HEK293 (cell line): ENCODE data around the gene SPATA21.

Source experiments
- CTCF ChIA-PET: fragments of 350-600 bp; formaldehyde crosslinking; extraction: SDS; loops from one replicate; lab custom pipeline; 2021; ENCODE audit warnings: antibody characterized with exemption; lab: Yijun Ruan, JAX
- POLR2A ChIA-PET: fragments of 300-600 bp; formaldehyde crosslinking; extraction: SDS; loops from one replicate; lab custom pipeline; 2020; ENCODE audit warnings: antibody characterized with exemption, inconsistent platforms; lab: Yijun Ruan, JAX
- H3K27ac ChIP-seq: fragments of 200-500 bp; sonication (Bioruptor generic); 2 replicates; pipeline ENCODE4 v1.5.1; 2014; ENCODE audit warnings: low read depth, low read length, control low read depth, inconsistent platforms; ENCODE audit errors: extremely low read depth
- H3K36me3 ChIP-seq, 2 experiments: fragments of 200-500 bp in 1 of 2; sonication (Bioruptor generic) in 1 of 2; 1 replicate in 1 of 2; 2 replicates in 1 of 2; pipeline ENCODE4 v1.5.1; 2014 to 2017; ENCODE audit warnings: inconsistent platforms in 2 of 2, low read length in 2 of 2; ENCODE audit not compliant: control insufficient read depth in 2 of 2, insufficient read depth in 1 of 2
- H3K4me1 ChIP-seq: fragments of 200-500 bp; sonication (Bioruptor generic); 2 replicates; pipeline ENCODE4 v1.5.1; 2014; ENCODE audit warnings: mild to moderate bottlenecking, low read length, inconsistent platforms; ENCODE audit not compliant: control insufficient read depth, insufficient read depth
- H3K4me3 ChIP-seq: 2 replicates; pipeline ENCODE4 v1.5.1; 2011; ENCODE audit warnings: low read depth, mild to moderate bottlenecking, control low read depth, low read length, moderate library complexity
- H3K9me3 ChIP-seq: fragments of 200-500 bp; sonication (Bioruptor generic); 2 replicates; pipeline ENCODE4 v1.5.1; 2014; ENCODE audit warnings: low read depth, low read length, inconsistent platforms; ENCODE audit not compliant: control insufficient read depth, insufficient read depth
- GLIS1 ChIP-seq: fragments of 450-650 bp; formaldehyde crosslinking; IDR thresholded peaks from 2 replicates; pipeline ENCODE4 v1.5.1; 2016; ENCODE audit warnings: missing biosample characterization, missing genetic modification characterization
- HOXD13 ChIP-seq: sonication (generic); formaldehyde crosslinking; IDR thresholded peaks from 2 replicates; pipeline ENCODE4 v1.8.0; 2022; ENCODE audit warnings: missing genetic modification reagents, borderline replicate concordance
- KLF1 ChIP-seq: fragments of 450-650 bp; formaldehyde crosslinking; IDR thresholded peaks from 2 replicates; pipeline ENCODE4 v1.5.1; 2016; ENCODE audit warnings: missing biosample characterization, missing genetic modification characterization
- MYNN ChIP-seq: fragments of 450-650 bp; formaldehyde crosslinking; IDR thresholded peaks from 2 replicates; pipeline ENCODE4 v1.5.1; 2016; ENCODE audit warnings: missing biosample characterization, missing genetic modification characterization, borderline replicate concordance
- MZF1 ChIP-seq: fragments of 450-650 bp; formaldehyde crosslinking; IDR thresholded peaks from 2 replicates; pipeline ENCODE4 v1.5.1; 2017; ENCODE audit warnings: missing biosample characterization, missing genetic modification characterization, borderline replicate concordance
- SP3 ChIP-seq: fragments of 450-650 bp; formaldehyde crosslinking; IDR thresholded peaks from 2 replicates; pipeline ENCODE4 v1.5.1; 2016; ENCODE audit warnings: missing biosample characterization, missing genetic modification characterization
- ZFP3 ChIP-seq: fragments of 450-650 bp; formaldehyde crosslinking; IDR thresholded peaks from 2 replicates; pipeline ENCODE4 v1.5.1; 2016; ENCODE audit warnings: low read depth, missing biosample characterization, missing genetic modification characterization
- ZNF121 ChIP-seq: fragments of 450-650 bp; formaldehyde crosslinking; IDR thresholded peaks from 2 replicates; pipeline ENCODE4 v1.5.1; 2016; ENCODE audit warnings: missing biosample characterization, missing genetic modification characterization
- ZNF138 ChIP-seq: fragments of 450-650 bp; formaldehyde crosslinking; IDR thresholded peaks from 2 replicates; pipeline ENCODE4 v1.5.1; 2016; ENCODE audit warnings: missing biosample characterization, missing genetic modification characterization, borderline replicate concordance
- ZNF146 ChIP-seq: fragments of 450-650 bp; formaldehyde crosslinking; IDR thresholded peaks from 2 replicates; pipeline ENCODE4 v1.5.1; 2016; ENCODE audit warnings: missing biosample characterization, missing genetic modification characterization
- ZNF16 ChIP-seq: fragments of 450-650 bp; formaldehyde crosslinking; IDR thresholded peaks from 2 replicates; pipeline ENCODE4 v1.5.1; 2016; ENCODE audit warnings: low read depth, missing biosample characterization, missing genetic modification characterization
- ZNF202 ChIP-seq: fragments of 450-650 bp; formaldehyde crosslinking; IDR thresholded peaks from 2 replicates; pipeline ENCODE4 v1.5.1; 2016; ENCODE audit warnings: missing biosample characterization, missing genetic modification characterization, borderline replicate concordance
- ZNF239 ChIP-seq: fragments of 450-650 bp; formaldehyde crosslinking; IDR thresholded peaks from 2 replicates; pipeline ENCODE4 v1.5.1; 2016; ENCODE audit warnings: missing biosample characterization, missing genetic modification characterization
- ZNF394 ChIP-seq: fragments of 450-650 bp; formaldehyde crosslinking; IDR thresholded peaks from 2 replicates; pipeline ENCODE4 v1.5.1; 2016; ENCODE audit warnings: missing biosample characterization, missing genetic modification characterization, mild to moderate bottlenecking, moderate library complexity, borderline replicate concordance
- ZNF48 ChIP-seq: fragments of 450-650 bp; formaldehyde crosslinking; IDR thresholded peaks from 2 replicates; pipeline ENCODE4 v1.5.1; 2016; ENCODE audit warnings: missing biosample characterization, missing genetic modification characterization
- ZNF560 ChIP-seq: fragments of 450-650 bp; formaldehyde crosslinking; IDR thresholded peaks from 2 replicates; pipeline ENCODE4 v1.5.1; 2017; ENCODE audit warnings: missing biosample characterization, missing genetic modification characterization, borderline replicate concordance
- ZNF600 ChIP-seq: fragments of 450-650 bp; formaldehyde crosslinking; IDR thresholded peaks from 2 replicates; pipeline ENCODE4 v1.5.1; 2016; ENCODE audit warnings: missing biosample characterization, missing genetic modification characterization
- ZNF623 ChIP-seq: fragments of 450-650 bp; formaldehyde crosslinking; IDR thresholded peaks from 2 replicates; pipeline ENCODE4 v1.5.1; 2016; ENCODE audit warnings: missing biosample characterization, missing genetic modification characterization
- ZSCAN16 ChIP-seq: fragments of 450-650 bp; formaldehyde crosslinking; IDR thresholded peaks from 2 replicates; pipeline ENCODE4 v1.5.1; 2016; ENCODE audit warnings: missing biosample characterization, missing genetic modification characterization
- TF ChIP-seq, protein P1 (sequence below): fragments of 450-650 bp; formaldehyde crosslinking; IDR thresholded peaks from 2 replicates; pipeline ENCODE4 v1.5.1; 2016; ENCODE audit warnings: missing biosample characterization, missing genetic modification characterization
- TF ChIP-seq, protein P2 (sequence below): fragments of 450-650 bp; formaldehyde crosslinking; IDR thresholded peaks from 2 replicates; pipeline ENCODE4 v1.5.1; 2016; ENCODE audit warnings: missing biosample characterization, missing genetic modification characterization
- TF ChIP-seq, protein P3 (sequence below): fragments of 450-650 bp; formaldehyde crosslinking; IDR thresholded peaks from 2 replicates; pipeline ENCODE4 v1.5.1; 2017; ENCODE audit warnings: missing biosample characterization, missing genetic modification characterization
- TF ChIP-seq, protein P4 (sequence below): fragments of 450-650 bp; formaldehyde crosslinking; IDR thresholded peaks from 2 replicates; pipeline ENCODE4 v1.5.1; 2016; ENCODE audit warnings: missing biosample characterization, missing genetic modification characterization
- TF ChIP-seq, protein P5 (sequence below): fragments of 450-650 bp; formaldehyde crosslinking; IDR thresholded peaks from 2 replicates; pipeline ENCODE4 v1.5.1; 2016; ENCODE audit warnings: missing biosample characterization, missing genetic modification characterization

Gene SPATA21

DNA sequence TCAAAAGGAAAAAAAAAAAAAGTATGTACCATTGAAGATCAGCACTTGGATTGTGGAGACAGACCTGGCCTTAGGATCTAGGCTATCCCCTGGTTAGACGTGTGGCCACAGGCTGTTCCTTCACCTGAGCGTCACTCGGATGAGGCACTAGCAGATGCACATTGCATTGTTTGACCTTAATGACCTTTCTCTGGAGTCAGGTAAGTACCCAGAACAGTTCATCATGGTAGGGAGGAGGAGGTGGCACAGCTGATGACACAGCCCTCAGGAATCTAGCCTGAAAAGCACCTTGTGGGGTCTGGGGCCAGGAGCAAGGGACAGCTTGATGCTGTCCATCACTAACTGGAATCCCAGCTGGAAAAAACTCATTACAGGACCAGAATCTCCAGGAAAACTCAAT is 24.5 kb upstream of the SPATA21 start:
- TF ChIP-seq ZNF138 (tag by site-specific recombination) (no peak), ZNF560 (no peak), GLIS1 (tag by site-specific recombination) (peak; percentile 10; the same call in 1 of the 2 replicates)
- TF ChIP-seq, protein P1, sequence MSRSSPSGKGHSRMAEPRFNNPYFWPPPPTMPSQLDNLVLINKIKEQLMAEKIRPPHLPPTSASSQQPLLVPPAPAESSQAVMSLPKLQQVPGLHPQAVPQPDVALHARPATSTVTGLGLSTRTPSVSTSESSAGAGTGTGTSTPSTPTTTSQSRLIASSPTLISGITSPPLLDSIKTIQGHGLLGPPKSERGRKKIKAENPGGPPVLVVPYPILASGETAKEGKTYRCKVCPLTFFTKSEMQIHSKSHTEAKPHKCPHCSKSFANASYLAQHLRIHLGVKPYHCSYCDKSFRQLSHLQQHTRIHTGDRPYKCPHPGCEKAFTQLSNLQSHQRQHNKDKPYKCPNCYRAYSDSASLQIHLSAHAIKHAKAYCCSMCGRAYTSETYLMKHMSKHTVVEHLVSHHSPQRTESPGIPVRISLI (tag by site-specific recombination): 0 out of 2 replicates have a peak, but pooled peaks have one; percentile 12
- Histone ChIP-seq H3K4me3 (no peak overlapping the region), H3K9me3 (no peaks in the 10 kb centered on the region), H3K4me1 (no peaks in the 10 kb centered on the region), H3K27ac (no peak overlapping the region), H3K36me3 (peaks cover 18 to 71% of the 10 kb centered on the region in 2 experiments; a peak in 2 of 3 replicates)
- POLR2A ChIA-PET: no interaction called here
- CTCF ChIA-PET: no interaction called here

DNA sequence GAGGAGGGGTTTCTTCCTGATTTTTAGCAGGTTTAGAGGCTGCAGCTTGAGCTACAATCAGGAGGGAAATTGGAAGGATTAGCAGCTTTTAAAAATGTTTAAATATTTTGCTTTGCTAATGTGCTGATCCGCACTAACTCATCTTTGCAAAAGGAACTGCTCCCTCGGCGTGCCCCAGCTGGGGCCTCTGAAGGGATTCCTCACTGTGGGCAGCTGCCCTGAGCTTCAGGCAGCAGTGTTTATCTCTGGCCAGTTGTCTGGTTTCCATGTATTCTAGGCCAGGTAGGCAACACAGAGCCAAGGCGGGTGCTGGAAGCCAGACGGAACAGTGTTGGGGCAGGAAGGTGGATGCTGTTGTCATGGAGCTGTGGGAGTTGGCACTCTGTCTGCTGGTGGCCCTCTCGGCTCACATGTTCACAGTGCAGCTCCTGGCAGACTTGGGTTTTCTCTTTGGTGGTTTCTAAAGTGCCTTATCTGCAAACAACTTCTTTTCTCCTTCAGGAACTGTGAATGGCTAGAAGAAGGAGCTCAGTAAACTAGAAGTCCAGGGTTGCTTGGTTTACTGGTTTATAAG is 22.2 kb upstream of the SPATA21 start:
- no peaks in the 10 kb centered on the region for H3K4me1 ChIP-seq
- H3K9me3 ChIP-seq: no peaks in the 10 kb centered on the region
- peaks cover 27 to 83% of the 10 kb centered on the region in 2 experiments; a peak in 2 of 3 replicates for H3K36me3 ChIP-seq
- TF ChIP-seq HOXD13 (CRISPR knock-in tag) (no peak), ZNF202 (tag by site-specific recombination) (no peak), MYNN (tag by site-specific recombination) (no peak), ZNF623 (tag by site-specific recombination) (no peak), ZSCAN16 (tag by site-specific recombination) (no peak), SP3 (no peak), ZNF16 (tag by site-specific recombination) (no peak), MZF1 (no peak), ZNF146 (tag by site-specific recombination) (no peak), ZNF600 (tag by site-specific recombination) (no peak), ZNF121 (no peak), ZNF239 (tag by site-specific recombination) (no peak), ZNF48 (tag by site-specific recombination) (no peak), ZNF394 (tag by site-specific recombination) (no peak), ZFP3 (tag by site-specific recombination) (no peak), KLF1 (tag by site-specific recombination) (no peak)
- TF ChIP-seq, protein P2, sequence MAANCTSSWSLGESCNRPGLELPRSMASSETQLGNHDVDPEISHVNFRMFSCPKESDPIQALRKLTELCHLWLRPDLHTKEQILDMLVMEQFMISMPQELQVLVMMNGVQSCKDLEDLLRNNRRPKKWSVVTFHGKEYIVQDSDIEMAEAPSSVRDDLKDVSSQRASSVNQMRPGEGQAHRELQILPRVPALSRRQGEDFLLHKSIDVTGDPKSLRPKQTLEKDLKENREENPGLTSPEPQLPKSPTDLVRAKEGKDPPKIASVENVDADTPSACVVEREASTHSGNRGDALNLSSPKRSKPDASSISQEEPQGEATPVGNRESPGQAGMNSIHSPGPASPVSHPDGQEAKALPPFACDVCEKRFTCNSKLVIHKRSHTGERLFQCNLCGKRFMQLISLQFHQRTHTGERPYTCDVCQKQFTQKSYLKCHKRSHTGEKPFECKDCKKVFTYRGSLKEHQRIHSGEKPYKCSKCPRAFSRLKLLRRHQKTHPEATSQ: no peak
- TF ChIP-seq, protein P3, sequence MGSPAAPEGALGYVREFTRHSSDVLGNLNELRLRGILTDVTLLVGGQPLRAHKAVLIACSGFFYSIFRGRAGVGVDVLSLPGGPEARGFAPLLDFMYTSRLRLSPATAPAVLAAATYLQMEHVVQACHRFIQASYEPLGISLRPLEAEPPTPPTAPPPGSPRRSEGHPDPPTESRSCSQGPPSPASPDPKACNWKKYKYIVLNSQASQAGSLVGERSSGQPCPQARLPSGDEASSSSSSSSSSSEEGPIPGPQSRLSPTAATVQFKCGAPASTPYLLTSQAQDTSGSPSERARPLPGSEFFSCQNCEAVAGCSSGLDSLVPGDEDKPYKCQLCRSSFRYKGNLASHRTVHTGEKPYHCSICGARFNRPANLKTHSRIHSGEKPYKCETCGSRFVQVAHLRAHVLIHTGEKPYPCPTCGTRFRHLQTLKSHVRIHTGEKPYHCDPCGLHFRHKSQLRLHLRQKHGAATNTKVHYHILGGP (tag by site-specific recombination): no peak
- TF ChIP-seq, protein P4, sequence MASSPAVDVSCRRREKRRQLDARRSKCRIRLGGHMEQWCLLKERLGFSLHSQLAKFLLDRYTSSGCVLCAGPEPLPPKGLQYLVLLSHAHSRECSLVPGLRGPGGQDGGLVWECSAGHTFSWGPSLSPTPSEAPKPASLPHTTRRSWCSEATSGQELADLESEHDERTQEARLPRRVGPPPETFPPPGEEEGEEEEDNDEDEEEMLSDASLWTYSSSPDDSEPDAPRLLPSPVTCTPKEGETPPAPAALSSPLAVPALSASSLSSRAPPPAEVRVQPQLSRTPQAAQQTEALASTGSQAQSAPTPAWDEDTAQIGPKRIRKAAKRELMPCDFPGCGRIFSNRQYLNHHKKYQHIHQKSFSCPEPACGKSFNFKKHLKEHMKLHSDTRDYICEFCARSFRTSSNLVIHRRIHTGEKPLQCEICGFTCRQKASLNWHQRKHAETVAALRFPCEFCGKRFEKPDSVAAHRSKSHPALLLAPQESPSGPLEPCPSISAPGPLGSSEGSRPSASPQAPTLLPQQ (tag by site-specific recombination): no peak
- TF ChIP-seq, protein P5, sequence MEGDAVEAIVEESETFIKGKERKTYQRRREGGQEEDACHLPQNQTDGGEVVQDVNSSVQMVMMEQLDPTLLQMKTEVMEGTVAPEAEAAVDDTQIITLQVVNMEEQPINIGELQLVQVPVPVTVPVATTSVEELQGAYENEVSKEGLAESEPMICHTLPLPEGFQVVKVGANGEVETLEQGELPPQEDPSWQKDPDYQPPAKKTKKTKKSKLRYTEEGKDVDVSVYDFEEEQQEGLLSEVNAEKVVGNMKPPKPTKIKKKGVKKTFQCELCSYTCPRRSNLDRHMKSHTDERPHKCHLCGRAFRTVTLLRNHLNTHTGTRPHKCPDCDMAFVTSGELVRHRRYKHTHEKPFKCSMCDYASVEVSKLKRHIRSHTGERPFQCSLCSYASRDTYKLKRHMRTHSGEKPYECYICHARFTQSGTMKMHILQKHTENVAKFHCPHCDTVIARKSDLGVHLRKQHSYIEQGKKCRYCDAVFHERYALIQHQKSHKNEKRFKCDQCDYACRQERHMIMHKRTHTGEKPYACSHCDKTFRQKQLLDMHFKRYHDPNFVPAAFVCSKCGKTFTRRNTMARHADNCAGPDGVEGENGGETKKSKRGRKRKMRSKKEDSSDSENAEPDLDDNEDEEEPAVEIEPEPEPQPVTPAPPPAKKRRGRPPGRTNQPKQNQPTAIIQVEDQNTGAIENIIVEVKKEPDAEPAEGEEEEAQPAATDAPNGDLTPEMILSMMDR (tag by site-specific recombination): no peak
- ChIA-PET CTCF (no interaction called here), POLR2A (no interaction called here)
- no peak overlapping the region for H3K27ac ChIP-seq
- H3K4me3 ChIP-seq: no peak overlapping the region
